ENCODE data around the gene PSPC1.
"Not testable (repeated sequence)": the region's sequence is repeated elsewhere in the genome, so short reads cannot be mapped to it uniquely, and the experiment has no call there.

PSPC1 gene

DNA sequence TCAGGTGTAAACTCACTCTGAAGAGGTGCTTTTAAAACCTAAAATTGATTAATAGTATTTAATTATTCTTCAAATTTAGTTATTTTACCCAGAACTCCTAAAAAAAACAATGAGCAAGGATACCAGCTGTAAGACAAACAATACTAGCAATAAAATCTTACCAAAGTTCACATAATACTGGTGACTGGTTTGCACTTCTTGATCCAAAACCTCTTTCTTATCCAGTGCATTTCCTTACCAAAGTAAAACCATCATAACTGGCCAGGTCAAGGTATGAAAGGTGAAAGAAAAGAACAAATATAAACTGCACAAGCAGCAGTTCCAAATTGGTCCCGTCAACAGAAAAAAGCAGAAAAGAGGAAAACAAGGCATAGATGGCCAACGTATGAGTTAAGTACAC lies 62.7 kb downstream of the PSPC1 start:
- TF ChIP-seq, protein P1, sequence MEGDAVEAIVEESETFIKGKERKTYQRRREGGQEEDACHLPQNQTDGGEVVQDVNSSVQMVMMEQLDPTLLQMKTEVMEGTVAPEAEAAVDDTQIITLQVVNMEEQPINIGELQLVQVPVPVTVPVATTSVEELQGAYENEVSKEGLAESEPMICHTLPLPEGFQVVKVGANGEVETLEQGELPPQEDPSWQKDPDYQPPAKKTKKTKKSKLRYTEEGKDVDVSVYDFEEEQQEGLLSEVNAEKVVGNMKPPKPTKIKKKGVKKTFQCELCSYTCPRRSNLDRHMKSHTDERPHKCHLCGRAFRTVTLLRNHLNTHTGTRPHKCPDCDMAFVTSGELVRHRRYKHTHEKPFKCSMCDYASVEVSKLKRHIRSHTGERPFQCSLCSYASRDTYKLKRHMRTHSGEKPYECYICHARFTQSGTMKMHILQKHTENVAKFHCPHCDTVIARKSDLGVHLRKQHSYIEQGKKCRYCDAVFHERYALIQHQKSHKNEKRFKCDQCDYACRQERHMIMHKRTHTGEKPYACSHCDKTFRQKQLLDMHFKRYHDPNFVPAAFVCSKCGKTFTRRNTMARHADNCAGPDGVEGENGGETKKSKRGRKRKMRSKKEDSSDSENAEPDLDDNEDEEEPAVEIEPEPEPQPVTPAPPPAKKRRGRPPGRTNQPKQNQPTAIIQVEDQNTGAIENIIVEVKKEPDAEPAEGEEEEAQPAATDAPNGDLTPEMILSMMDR (IDR thresholded peaks at IDR 0.05; ENCODE audit: low read depth, low read length, missing control alignments) = no peak
- no peak overlapping the region for H3K4me3 ChIP-seq (replicated peaks; ENCODE audit: low read depth, low read length)
- DNase-seq (ENCODE audit: extremely low read depth, low read depth) = no peak

DNA sequence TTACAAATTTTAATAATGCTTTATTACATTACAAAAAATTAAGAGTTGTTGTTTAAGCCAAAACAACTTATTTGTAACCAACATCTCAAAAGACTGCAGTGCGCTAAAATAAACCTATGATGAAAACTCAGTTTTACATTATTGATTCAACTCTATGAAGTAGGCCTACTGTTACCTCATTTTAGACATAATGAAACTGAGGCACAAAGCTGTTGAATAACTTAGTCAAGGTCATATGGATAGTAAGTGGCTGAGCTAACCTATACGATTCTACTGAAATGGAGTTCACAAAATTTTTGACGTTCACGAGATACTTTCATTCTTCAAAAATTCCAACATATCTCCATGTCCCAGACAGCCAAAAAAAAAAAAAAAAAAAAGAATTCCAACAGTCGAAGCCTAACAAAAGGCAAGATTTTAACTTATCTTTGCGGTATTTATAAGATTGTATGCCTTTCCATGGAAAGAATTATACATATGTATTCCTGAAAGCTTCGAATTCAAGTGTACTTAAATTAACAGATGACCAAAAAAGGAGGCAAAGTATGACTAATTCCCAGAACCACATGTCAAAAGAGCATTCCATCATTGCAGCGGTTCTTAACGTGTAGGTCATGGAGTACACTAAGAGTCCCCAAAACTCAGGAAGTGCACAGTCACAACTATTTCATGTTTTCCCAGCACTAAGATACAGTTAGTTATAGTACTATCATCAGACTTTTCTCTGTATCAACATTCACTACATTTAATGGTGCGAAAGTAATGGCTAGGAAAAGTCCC lies 69.4 kb downstream of the PSPC1 start:
- TF ChIP-seq, protein P1 (IDR thresholded peaks at IDR 0.05; ENCODE audit: low read depth, low read length, missing control alignments) = no peak
- H3K4me3 ChIP-seq (replicated peaks; ENCODE audit: low read depth, low read length) = no peak overlapping the region
- peak; percentile 44 for DNase-seq (ENCODE audit: extremely low read depth, low read depth)

DNA sequence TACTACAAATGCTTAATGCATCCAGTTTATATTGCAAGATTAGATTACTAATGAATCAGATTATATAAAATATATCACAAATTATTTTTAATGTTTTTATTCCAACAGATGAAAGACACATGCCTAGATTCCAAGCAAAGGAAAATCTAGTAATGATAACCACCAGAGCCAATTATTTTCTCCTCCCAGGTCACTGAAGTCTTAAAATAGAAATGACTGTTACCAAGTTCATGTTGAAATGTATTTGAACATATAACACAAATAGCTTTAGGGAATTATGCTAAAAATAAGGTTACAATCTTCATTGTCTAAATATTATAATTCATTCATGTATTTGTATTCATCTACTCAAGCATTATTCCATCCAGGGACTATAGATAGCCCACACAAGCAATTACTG lies 73.0 kb downstream of the PSPC1 start:
- H3K4me3 ChIP-seq (replicated peaks; ENCODE audit: low read depth, low read length); DNase-seq (ENCODE audit: extremely low read depth, low read depth): not testable (repeated sequence)

DNA sequence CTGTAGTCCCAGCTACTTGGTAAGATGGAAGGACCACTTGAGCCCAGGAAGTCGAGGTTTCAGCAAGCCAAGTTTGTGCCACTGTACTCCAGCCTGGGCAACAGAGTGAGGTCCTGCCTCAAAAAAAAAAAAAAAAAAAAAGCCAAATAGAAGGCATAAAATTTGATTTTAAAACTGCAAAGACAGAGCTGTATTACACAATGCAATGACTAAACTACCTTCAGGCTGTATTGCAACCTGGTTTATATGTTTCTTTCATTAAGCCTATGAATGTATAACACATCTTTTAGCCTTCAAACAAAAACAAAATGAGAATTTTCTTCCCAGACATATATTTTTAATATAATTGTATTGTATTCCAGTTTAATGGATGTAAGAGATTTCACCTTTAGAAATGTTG lies 73.7 kb downstream of the PSPC1 start:
- DNase-seq (ENCODE audit: extremely low read depth, low read depth); H3K4me3 ChIP-seq (replicated peaks; ENCODE audit: low read depth, low read length): not testable (repeated sequence)

DNA sequence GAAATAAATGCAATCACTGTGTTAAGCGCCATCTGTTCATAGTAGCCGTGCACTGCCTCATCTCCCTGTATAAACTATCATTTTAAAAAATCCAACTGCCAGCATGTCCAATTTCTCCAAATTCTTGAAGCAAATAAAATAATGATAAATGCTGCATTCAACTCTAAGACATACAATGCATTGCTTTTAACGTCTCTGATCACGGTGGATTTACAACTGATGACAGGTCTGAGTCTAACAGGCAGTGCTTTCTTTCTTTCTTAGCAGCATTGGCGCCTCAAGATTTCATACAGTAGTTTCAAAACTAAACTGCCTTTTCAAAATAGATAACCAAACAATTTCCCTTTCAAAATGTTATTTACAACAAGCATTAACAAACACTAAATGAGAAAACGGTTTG lies 78.5 kb downstream of the PSPC1 start:
- not testable (repeated sequence) for H3K4me3 ChIP-seq (replicated peaks; ENCODE audit: low read depth, low read length); DNase-seq (ENCODE audit: extremely low read depth, low read depth)

DNA sequence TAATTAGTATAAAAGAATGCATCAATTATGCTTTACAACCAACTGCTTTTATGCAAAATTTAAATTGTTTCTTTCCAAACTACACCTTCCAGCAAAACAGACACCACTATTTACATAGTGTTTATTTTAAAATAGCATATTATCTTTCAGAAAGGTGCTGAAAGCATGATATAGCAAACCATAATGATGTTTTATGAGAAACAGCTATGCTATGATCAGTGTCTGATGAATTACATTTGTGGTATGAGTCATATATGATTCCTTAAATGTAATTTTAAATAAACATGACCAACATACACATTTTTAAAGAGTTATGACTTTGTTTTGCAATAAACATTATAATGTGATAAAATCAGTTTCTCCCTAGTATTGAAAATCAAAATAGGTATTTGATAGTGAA lies 81.1 kb downstream of the PSPC1 start:
- DNase-seq (ENCODE audit: extremely low read depth, low read depth); H3K4me3 ChIP-seq (replicated peaks; ENCODE audit: low read depth, low read length): not testable (repeated sequence)

DNA sequence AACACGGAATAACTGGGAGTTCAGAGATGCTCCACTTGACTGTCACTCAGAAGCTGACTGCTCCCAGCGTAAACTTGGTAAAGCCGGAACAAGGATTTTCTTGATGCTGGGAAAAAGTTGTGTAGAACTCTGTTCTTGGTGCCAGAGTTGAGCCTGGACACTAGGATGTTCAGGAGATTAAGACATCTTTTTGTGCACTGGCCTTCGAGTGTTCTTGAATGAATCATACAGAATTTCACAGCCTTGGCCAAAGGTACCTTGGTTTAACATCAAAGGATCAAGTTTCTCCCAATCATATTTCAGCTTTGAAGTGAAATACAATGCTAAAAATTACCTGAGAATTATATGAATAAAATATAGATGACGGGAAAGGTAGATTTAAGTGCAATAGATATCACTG lies 81.8 kb downstream of the PSPC1 start:
- not testable (repeated sequence) for DNase-seq (ENCODE audit: extremely low read depth, low read depth); H3K4me3 ChIP-seq (replicated peaks; ENCODE audit: low read depth, low read length)

DNA sequence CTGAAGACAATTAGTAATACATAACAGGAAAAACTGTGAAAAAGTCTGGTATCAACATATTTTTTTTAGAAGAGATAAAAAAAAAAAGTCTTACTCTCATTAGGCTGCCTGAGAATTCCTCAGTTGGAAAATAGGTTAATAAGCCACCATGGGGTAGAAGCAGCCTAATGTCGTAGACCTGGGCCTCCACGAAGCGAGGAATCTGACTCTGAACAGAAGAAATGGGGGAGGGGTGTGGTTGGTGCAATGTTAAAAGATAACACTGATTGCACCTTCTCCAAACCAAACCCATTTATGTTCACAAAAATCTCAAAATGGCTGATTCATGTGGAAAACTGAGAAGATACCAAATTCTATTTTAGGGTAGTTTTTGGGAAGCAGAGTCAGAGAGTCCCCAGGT lies 86.9 kb downstream of the PSPC1 start:
- no peak for DNase-seq (ENCODE audit: extremely low read depth, low read depth)
- TF ChIP-seq, protein P1 (IDR thresholded peaks at IDR 0.05; ENCODE audit: low read depth, low read length, missing control alignments) = no peak

DNA sequence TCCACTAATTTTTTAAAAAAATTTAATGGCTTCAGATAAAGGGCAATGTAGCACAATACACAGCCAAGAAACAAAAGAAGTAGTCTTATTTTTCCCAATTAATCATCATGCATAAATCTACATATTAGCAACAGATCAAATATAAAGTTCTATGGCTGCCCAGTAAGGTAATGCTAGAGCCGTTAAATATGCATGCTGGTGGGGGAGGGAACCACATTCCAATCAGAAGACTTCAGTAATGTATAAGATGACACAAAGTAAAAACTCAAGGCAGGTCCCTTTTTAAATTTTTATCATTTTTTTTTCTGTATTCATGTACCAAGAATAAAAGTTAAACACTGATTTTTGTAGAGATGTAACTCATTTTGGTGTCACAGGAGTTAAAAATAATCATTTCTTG lies 87.3 kb downstream of the PSPC1 start:
- no peak overlapping the region for H3K4me3 ChIP-seq (replicated peaks; ENCODE audit: low read depth, low read length)
- DNase-seq (ENCODE audit: extremely low read depth, low read depth) = no peak
- TF ChIP-seq, protein P1 (IDR thresholded peaks at IDR 0.05; ENCODE audit: low read depth, low read length, missing control alignments) = no peak

More for the DNA sequence above, 86.9 kb downstream of the PSPC1 start:
- H3K4me3 ChIP-seq (replicated peaks; ENCODE audit: low read depth, low read length) = no peak overlapping the region

DNA sequence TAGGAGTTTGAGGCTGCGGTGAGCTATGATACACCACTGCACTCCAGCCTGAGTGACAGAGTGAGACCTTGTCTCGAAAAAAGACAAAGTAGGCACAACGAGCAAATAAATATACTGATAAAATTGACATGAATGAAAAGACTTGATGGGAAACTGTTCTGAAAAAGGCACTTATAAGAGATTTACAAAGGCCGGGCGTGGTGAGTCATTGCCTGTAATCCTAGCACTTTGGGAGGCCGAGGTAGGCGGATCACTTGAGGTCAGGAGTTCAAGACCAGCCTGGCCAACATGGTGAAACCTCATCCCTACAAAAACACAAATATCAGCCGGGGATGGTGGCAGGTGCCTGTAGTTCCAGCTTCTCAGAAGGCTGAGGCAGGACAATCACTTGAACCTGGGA lies 91.3 kb downstream of the PSPC1 start:
- not testable (repeated sequence) for H3K4me3 ChIP-seq (replicated peaks; ENCODE audit: low read depth, low read length); DNase-seq (ENCODE audit: extremely low read depth, low read depth)
